ENCODE data around the gene CSTPP1.
A peak's percentile ranks its signal among the peaks of the same experiment; 100 is the strongest.

Gene CSTPP1

GRCh38 chr11:46936138-46937110 is at the start of gene CSTPP1:
CSTPP1 (plus strand) TSS chr11:46936761; CDS start chr11:46936806, 45 bp downstream.
- peak; percentile 73 for FAIRE-seq

GRCh38 chr11:46888636-46889035 is 47.9 kb upstream of the CSTPP1 start:
- no peak for FAIRE-seq

GRCh38 chr11:46889251-46889650 is 47.3 kb upstream of the CSTPP1 start:
- FAIRE-seq: no peak

GRCh38 chr11:46889689-46890475 is 46.7 kb upstream of the CSTPP1 start:
- FAIRE-seq: no peak

GRCh38 chr11:46890665-46891064 is 45.9 kb upstream of the CSTPP1 start:
- no peak for FAIRE-seq

- FAIRE-seq: no peak
Measured at GRCh38 chr11:46892109-46892508, 44.5 kb upstream of the CSTPP1 start.

GRCh38 chr11:46892838-46893237 is 43.7 kb upstream of the CSTPP1 start:
- no peak for FAIRE-seq

GRCh38 chr11:46894506-46894905 is 42.1 kb upstream of the CSTPP1 start:
- FAIRE-seq: no peak

- no peak for FAIRE-seq
Measured at GRCh38 chr11:46894961-46895360, 41.6 kb upstream of the CSTPP1 start.

GRCh38 chr11:46895821-46896220 is 40.7 kb upstream of the CSTPP1 start:
- FAIRE-seq: no peak

GRCh38 chr11:46896719-46897406 is 39.7 kb upstream of the CSTPP1 start:
- FAIRE-seq: no peak

- no peak for FAIRE-seq
Measured at GRCh38 chr11:46898396-46899095, 38.0 kb upstream of the CSTPP1 start.

- no peak for FAIRE-seq
Measured at GRCh38 chr11:46899501-46900025, 37.0 kb upstream of the CSTPP1 start.

GRCh38 chr11:46900091-46900746 is 36.3 kb upstream of the CSTPP1 start:
- no peak for FAIRE-seq

- FAIRE-seq: no peak
Measured at GRCh38 chr11:46901156-46901555, 35.4 kb upstream of the CSTPP1 start.

GRCh38 chr11:46902694-46903093 is 33.9 kb upstream of the CSTPP1 start:
- FAIRE-seq: no peak

- FAIRE-seq: no peak
Measured at GRCh38 chr11:46903846-46904245, 32.7 kb upstream of the CSTPP1 start.

- no peak for FAIRE-seq
Measured at GRCh38 chr11:46905806-46906205, 30.8 kb upstream of the CSTPP1 start.

GRCh38 chr11:46906609-46907041 is 29.9 kb upstream of the CSTPP1 start:
- no peak for FAIRE-seq

GRCh38 chr11:46907606-46908005 is 29.0 kb upstream of the CSTPP1 start:
- no peak for FAIRE-seq

- no peak for FAIRE-seq
Measured at GRCh38 chr11:46912526-46913150, 23.9 kb upstream of the CSTPP1 start.
